CD4-positive, alpha-beta T cell (primary cell): Measurements from ENCODE around the gene RBM28. TPM values are rescaled to one million over a fixed set of nuclear protein-coding genes. Genes with fewer than 3 reads are reported as not detected.

Source experiments
- ATAC-seq: fragments of 200-7000 bp; cut with Tn5 transposase; one replicate; pipeline ENCODE4 v1.10.0; 2022; ENCODE audit warnings: mild to moderate bottlenecking; ENCODE audit not compliant: poor library complexity
- CTCF ChIA-PET: fragments of 350-600 bp; sonication (Branson Sonifier 250); formaldehyde crosslinking; loops from one replicate; lab custom pipeline; 2021; ENCODE audit warnings: antibody characterized with exemption, inconsistent platforms; lab: Charles Lee
- POLR2A ChIA-PET: fragments of 350-600 bp; sonication (Branson Sonifier 250); formaldehyde crosslinking; loops from one replicate; lab custom pipeline; 2021; ENCODE audit warnings: antibody characterized with exemption, inconsistent platforms; lab: Charles Lee
- DNase-seq, 14 experiments: peaks; one replicate each; pipeline ENCODE4 v3.0.0-alpha.2; 2013 to 2020; ENCODE audit warnings: mixed read lengths in 2 of 14
- H3K27ac ChIP-seq, 2 donors: one replicate each; pipeline versions ENCODE4 v1.5.1 to v1.7.0; 2013; ENCODE audit warnings: low read length in 2 of 2, low read depth in 1 of 2, mild to moderate bottlenecking in 1 of 2
- H3K27me3 ChIP-seq, 2 experiments: 1 replicate in 1 of 2; 2 replicates in 1 of 2; pipeline versions ENCODE4 v1.6.1 to v1.7.0; 2013; ENCODE audit warnings: low read length in 2 of 2, control low read depth in 1 of 2, mild to moderate bottlenecking in 1 of 2, moderate library complexity in 1 of 2; ENCODE audit not compliant: insufficient read depth in 2 of 2, control insufficient read depth in 1 of 2
- H3K36me3 ChIP-seq: one replicate; pipeline ENCODE4 v1.6.1; 2013; ENCODE audit warnings: low read length, control low read depth; ENCODE audit not compliant: insufficient read depth
- H3K4me1 ChIP-seq: one replicate; pipeline ENCODE4 v1.6.1; 2013; ENCODE audit warnings: low read length, control low read depth; ENCODE audit not compliant: insufficient read depth
- H3K4me3 ChIP-seq: one replicate; pipeline ENCODE4 v1.5.1; 2013; ENCODE audit warnings: mild to moderate bottlenecking, low read length, moderate library complexity
- H3K9me3 ChIP-seq, 2 experiments: 1 replicate in 1 of 2; 2 replicates in 1 of 2; pipeline versions ENCODE4 v1.6.1 to v1.7.0; 2013; ENCODE audit warnings: low read length in 2 of 2, mild to moderate bottlenecking in 2 of 2, control low read depth in 1 of 2, moderate library complexity in 1 of 2; ENCODE audit not compliant: control insufficient read depth in 1 of 2, insufficient read depth in 1 of 2
- H3K27ac Mint-ChIP-seq: one replicate; pipeline ENCODE4 v1.8.0; 2020; ENCODE audit warnings: mixed read lengths
- H3K27me3 Mint-ChIP-seq: one replicate; pipeline ENCODE4 v1.8.0; 2021; ENCODE audit warnings: mixed read lengths
- H3K36me3 Mint-ChIP-seq: one replicate; pipeline ENCODE4 v1.8.0; 2021; ENCODE audit warnings: low read depth, mixed read lengths
- H3K4me1 Mint-ChIP-seq: one replicate; pipeline ENCODE4 v1.8.0; 2021; ENCODE audit warnings: low read depth, mixed read lengths
- H3K4me3 Mint-ChIP-seq: one replicate; pipeline ENCODE4 v1.8.0; 2020; ENCODE audit warnings: mild to moderate bottlenecking, mixed read lengths
- H3K9me3 Mint-ChIP-seq: one replicate; pipeline ENCODE4 v1.8.0; 2020; ENCODE audit warnings: mixed read lengths
- intact Hi-C, 2 experiments: fragments of 100-400 bp; cut with DNase I in 1 of 2; cut with micrococcal nuclease in 1 of 2; formaldehyde crosslinking; loops; one replicate each; pipeline versions ENCODE4 v1.15.1 to v1.9.0; 2023 to 2025; cut with DNase I, micrococcal nuclease
- total RNA-seq, 174 experiments: library from RNA in 2 of 174; stranded (reverse) in 2 of 174; gene quantifications; one replicate each; pipeline ENCODE4 v1.2.3 and lab custom pipeline; 2021 to 2026
- TF ChIP-seq, protein P1 (sequence below): fragments of 200-600 bp; IDR thresholded peaks from one replicate; pipeline ENCODE4 v1.8.0; 2022; ENCODE audit warnings: antibody characterized with exemption, mild to moderate bottlenecking

Gene RBM28
- total RNA-seq, 2 experiments from 2014 or later: 10.1 to 10.5 TPM

GRCh38 chr7:128358233-128358632 is 14.5 kb upstream of the RBM28 start:
- peaks cover 43% of the 10 kb centered on the region for H3K27me3 Mint-ChIP-seq
- TF ChIP-seq, protein P1, sequence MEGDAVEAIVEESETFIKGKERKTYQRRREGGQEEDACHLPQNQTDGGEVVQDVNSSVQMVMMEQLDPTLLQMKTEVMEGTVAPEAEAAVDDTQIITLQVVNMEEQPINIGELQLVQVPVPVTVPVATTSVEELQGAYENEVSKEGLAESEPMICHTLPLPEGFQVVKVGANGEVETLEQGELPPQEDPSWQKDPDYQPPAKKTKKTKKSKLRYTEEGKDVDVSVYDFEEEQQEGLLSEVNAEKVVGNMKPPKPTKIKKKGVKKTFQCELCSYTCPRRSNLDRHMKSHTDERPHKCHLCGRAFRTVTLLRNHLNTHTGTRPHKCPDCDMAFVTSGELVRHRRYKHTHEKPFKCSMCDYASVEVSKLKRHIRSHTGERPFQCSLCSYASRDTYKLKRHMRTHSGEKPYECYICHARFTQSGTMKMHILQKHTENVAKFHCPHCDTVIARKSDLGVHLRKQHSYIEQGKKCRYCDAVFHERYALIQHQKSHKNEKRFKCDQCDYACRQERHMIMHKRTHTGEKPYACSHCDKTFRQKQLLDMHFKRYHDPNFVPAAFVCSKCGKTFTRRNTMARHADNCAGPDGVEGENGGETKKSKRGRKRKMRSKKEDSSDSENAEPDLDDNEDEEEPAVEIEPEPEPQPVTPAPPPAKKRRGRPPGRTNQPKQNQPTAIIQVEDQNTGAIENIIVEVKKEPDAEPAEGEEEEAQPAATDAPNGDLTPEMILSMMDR: no peak
- DNase-seq (no peak), ATAC-seq (no peak)
- Histone ChIP-seq H3K36me3 (no peaks in the 10 kb centered on the region), H3K9me3 (no peaks in the 10 kb centered on the region), H3K27me3 (peaks cover 10 to 15% of the 10 kb centered on the region in 2 experiments), H3K27ac (no peak overlapping the region), H3K4me1 (peaks cover 24% of the 10 kb centered on the region), H3K4me3 (no peak overlapping the region)
- H3K4me1 Mint-ChIP-seq: peaks cover 17% of the 10 kb centered on the region
- H3K36me3 Mint-ChIP-seq: no peaks in the 10 kb centered on the region
- POLR2A ChIA-PET: interaction anchor here (1.4 kb wide), 1 partner anchor 15 kb away, joined by 3 read pairs; the partner anchor contains the start of gene RBM28
- CTCF ChIA-PET: interaction anchor here (1.0 to 1.6 kb wide), 2 partner anchors 10 to 29 kb away, joined by 5 to 10 read pairs; no protein-coding TSS in a partner anchor
- H3K27ac Mint-ChIP-seq: no peak overlapping the region
- no peaks in the 10 kb centered on the region for H3K9me3 Mint-ChIP-seq
- intact Hi-C loops: no loop called here
- peak overlapping the region; percentile 64 for H3K4me3 Mint-ChIP-seq

DNA sequence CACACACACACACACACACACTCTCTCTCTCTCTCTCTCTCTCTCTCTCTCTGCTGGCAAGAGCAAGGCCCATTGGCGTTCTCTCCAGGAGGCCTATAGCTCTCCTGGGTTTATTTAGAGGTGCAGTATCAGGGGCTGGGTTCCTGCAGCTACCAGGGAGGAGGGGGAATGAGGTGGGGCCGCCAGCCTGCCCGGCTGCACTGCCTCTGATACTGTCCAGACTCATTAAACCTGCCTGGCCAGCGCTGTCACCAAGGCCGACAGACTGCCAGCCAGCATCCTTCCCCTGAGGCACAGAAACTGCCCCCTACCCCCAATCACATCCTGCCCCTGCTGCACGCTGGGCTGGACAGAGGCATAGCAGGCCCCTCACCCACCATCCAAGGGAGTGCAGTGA is 13.5 kb upstream of the RBM28 start:
- Mint-ChIP-seq H3K9me3 (no peaks in the 10 kb centered on the region), H3K4me3 (no peak overlapping the region), H3K27me3 (peaks cover 42% of the 10 kb centered on the region), H3K4me1 (peaks cover 17% of the 10 kb centered on the region), H3K27ac (no peak overlapping the region), H3K36me3 (no peaks in the 10 kb centered on the region)
- DNase-seq (no peak), ATAC-seq (no peak)
- peaks cover 19 to 21% of the 10 kb centered on the region in 2 experiments for H3K27me3 ChIP-seq
- no peaks in the 10 kb centered on the region for H3K36me3 ChIP-seq
- H3K9me3 ChIP-seq: peaks cover 0 to 4% of the 10 kb centered on the region in 2 experiments
- ChIA-PET POLR2A (interaction anchor here (1.4 kb wide), 1 partner anchor 14 kb away, joined by 3 read pairs; the partner anchor contains the start of gene RBM28), CTCF (interaction anchor here (1.0 to 1.6 kb wide), 2 partner anchors 9 to 30 kb away, joined by 5 to 10 read pairs; no protein-coding TSS in a partner anchor)
- TF ChIP-seq, protein P1: no peak
- intact Hi-C loops: no loop called here
- no peak overlapping the region for H3K27ac ChIP-seq
- H3K4me1 ChIP-seq: peaks cover 24% of the 10 kb centered on the region
- no peak overlapping the region for H3K4me3 ChIP-seq

DNA sequence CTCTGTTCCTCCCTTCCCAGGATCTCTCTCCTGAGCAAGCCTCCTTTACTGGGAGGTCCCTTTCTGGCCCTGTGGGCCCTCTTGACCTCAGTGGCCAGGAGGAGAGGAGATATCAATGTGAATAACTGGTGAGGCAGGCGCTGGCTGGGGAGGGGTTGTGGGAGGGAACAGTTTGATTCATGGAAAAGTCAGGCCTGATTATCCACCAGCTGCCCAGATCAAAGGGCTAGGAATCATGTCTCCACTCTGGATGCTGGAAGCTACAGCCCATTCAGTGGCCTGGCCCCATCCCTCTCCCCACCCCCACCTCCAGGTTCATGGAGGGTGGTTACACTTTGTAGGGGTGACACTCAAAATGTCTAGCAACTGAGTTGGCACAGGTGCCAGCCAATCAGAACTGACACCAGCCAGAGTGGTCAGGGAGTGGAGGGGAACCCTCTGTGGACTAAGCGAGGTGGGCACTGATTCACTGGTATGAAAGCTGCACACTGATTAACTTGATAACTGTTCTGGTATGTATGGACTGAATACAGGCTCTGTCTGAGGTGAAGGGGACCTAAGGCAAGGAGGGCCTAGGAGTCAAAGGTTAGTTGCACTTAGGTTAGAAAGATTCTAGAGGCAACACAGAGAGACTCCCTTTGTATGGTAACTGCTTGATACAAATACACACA is 13.0 kb upstream of the RBM28 start:
- Histone ChIP-seq H3K4me3 (no peak overlapping the region), H3K27ac (no peak overlapping the region), H3K27me3 (peaks cover 19 to 22% of the 10 kb centered on the region in 2 experiments), H3K36me3 (no peaks in the 10 kb centered on the region), H3K4me1 (peaks cover 21% of the 10 kb centered on the region), H3K9me3 (peaks cover 0 to 4% of the 10 kb centered on the region in 2 experiments)
- DNase-seq (no peak), ATAC-seq (no peak)
- Mint-ChIP-seq H3K9me3 (no peaks in the 10 kb centered on the region), H3K27me3 (peaks cover 37% of the 10 kb centered on the region), H3K27ac (no peak overlapping the region), H3K36me3 (no peaks in the 10 kb centered on the region), H3K4me3 (no peak overlapping the region), H3K4me1 (peaks cover 12% of the 10 kb centered on the region)
- CTCF ChIA-PET: interaction anchor here (1.6 kb wide), 1 partner anchor 30 kb away, joined by 10 read pairs; no protein-coding TSS in a partner anchor
- TF ChIP-seq, protein P1: no peak
- intact Hi-C loops: no loop called here
- POLR2A ChIA-PET: interaction anchor here (1.4 kb wide), 1 partner anchor 13 kb away, joined by 3 read pairs; the partner anchor contains the start of gene RBM28
